PC-3 (cell line): ENCODE data around the gene ZEB2. TPM values are rescaled to one million over a fixed set of nuclear protein-coding genes. Genes with fewer than 3 reads are reported as not detected.

ENCODE experiments used
- ATAC-seq: fragments of 200-7000 bp; cut with Tn5 transposase; 2 replicates; pipeline ENCODE4 v1.9.1; 2020; ENCODE audit warnings: mild to moderate bottlenecking, moderate library complexity
- BruUV-seq: library from RNA; stranded (reverse); fragments of 400-500 nt; replicated peaks from 2 replicates; lab custom pipeline; 2021; lab: Mats Ljungman, UMichigan
- CTCF ChIA-PET: fragments of 300-600 bp; sonication (Branson Sonifier 250); formaldehyde crosslinking; loops from one replicate; lab custom pipeline; 2022; ENCODE audit warnings: antibody characterized with exemption; lab: Charles Lee
- POLR2A ChIA-PET: fragments of 300-600 bp; sonication (Branson Sonifier 250); formaldehyde crosslinking; loops from one replicate; lab custom pipeline; 2022; ENCODE audit warnings: antibody characterized with exemption; ENCODE audit not compliant: unreplicated experiment; lab: Charles Lee
- DNase-seq: peaks from one replicate; pipeline ENCODE4 v3.0.0-alpha.2; 2015
- H2AFZ ChIP-seq: fragments of 300-600 bp; sonication (generic); 2 replicates; pipeline ENCODE4 v1.6.0; 2016; ENCODE audit warnings: antibody characterized with exemption, low read length
- H3F3A ChIP-seq: fragments of 300-600 bp; sonication (generic); one replicate; pipeline ENCODE4 v1.6.0; 2017; ENCODE audit warnings: antibody characterized with exemption, low read length, control low read depth, mild to moderate bottlenecking; ENCODE audit not compliant: unreplicated experiment
- H3K27ac ChIP-seq: fragments of 300-600 bp; sonication (generic); 2 replicates; pipeline ENCODE4 v1.5.1; 2016; ENCODE audit warnings: mild to moderate bottlenecking, low read length
- H3K27me3 ChIP-seq: fragments of 300-600 bp; sonication (generic); 2 replicates; pipeline ENCODE4 v1.6.1; 2016; ENCODE audit warnings: low read length, mixed read lengths
- H3K36me3 ChIP-seq: fragments of 300-600 bp; sonication (generic); 2 replicates; pipeline ENCODE4 v1.6.1; 2016; ENCODE audit warnings: low read depth, mixed run types, low read length, mixed read lengths
- H3K4me1 ChIP-seq: fragments of 300-600 bp; sonication (generic); 2 replicates; pipeline ENCODE4 v1.5.1; 2016; ENCODE audit warnings: low read length; ENCODE audit not compliant: insufficient read depth
- H3K4me2 ChIP-seq: fragments of 300-600 bp; sonication (generic); 2 replicates; pipeline ENCODE4 v1.6.0; 2016; ENCODE audit warnings: low read length
- H3K4me3 ChIP-seq: fragments of 300-600 bp; sonication (generic); 2 replicates; pipeline ENCODE4 v1.5.1; 2016; ENCODE audit warnings: mild to moderate bottlenecking, low read length, mixed read lengths
- H3K79me2 ChIP-seq: fragments of 300-600 bp; sonication (generic); 2 replicates; pipeline ENCODE4 v1.6.1; 2017; ENCODE audit warnings: low read length, mixed read lengths
- H3K9ac ChIP-seq: fragments of 300-600 bp; sonication (generic); 2 replicates; pipeline ENCODE4 v1.6.0; 2016; ENCODE audit warnings: mild to moderate bottlenecking, low read length
- H3K9me2 ChIP-seq: fragments of 300-600 bp; sonication (generic); replicated peaks from 2 replicates; pipeline ENCODE4 v1.6.1; 2016; ENCODE audit warnings: mixed run types, low read length, mixed read lengths
- H3K9me3 ChIP-seq: fragments of 300-600 bp; sonication (generic); 2 replicates; pipeline ENCODE4 v1.6.1; 2016; ENCODE audit warnings: low read length, mixed read lengths
- H4K20me1 ChIP-seq: fragments of 300-600 bp; sonication (generic); 2 replicates; pipeline ENCODE4 v1.6.1; 2016; ENCODE audit warnings: low read length, mixed read lengths
- EZH2 ChIP-seq: fragments of 300-600 bp; sonication (generic); IDR thresholded peaks from one replicate; pipeline ENCODE4 v1.6.1; 2017; ENCODE audit warnings: antibody characterized with exemption, mild to moderate bottlenecking, low read length; ENCODE audit not compliant: unreplicated experiment
- EZH2phosphoT487 ChIP-seq: fragments of 300-600 bp; sonication (generic); IDR thresholded peaks from 2 replicates; pipeline ENCODE4 v1.6.1; 2018; ENCODE audit warnings: mild to moderate bottlenecking, antibody characterized with exemption, low read length, borderline replicate concordance
- intact Hi-C: fragments of 100-400 bp; cut with micrococcal nuclease; formaldehyde crosslinking; loops from 2 replicates; pipeline ENCODE4 v1.9.0; 2023
- total RNA-seq: library from RNA; depleted of rRNA; stranded (reverse); fragments of >200 nt; gene quantifications from 2 replicates; pipeline ENCODE4 v1.2.3, GENCODE V29; 2014
- TF ChIP-seq, protein P1 (sequence below): fragments of 300-600 bp; sonication (generic); conservative IDR thresholded peaks from 2 replicates; pipeline ENCODE4 v1.5.1; 2017; ENCODE audit warnings: antibody characterized with exemption, low read depth, mild to moderate bottlenecking, low read length

ZEB2 gene
- total RNA-seq, 1 experiment from 2014 or later: 1.1 TPM

DNA sequence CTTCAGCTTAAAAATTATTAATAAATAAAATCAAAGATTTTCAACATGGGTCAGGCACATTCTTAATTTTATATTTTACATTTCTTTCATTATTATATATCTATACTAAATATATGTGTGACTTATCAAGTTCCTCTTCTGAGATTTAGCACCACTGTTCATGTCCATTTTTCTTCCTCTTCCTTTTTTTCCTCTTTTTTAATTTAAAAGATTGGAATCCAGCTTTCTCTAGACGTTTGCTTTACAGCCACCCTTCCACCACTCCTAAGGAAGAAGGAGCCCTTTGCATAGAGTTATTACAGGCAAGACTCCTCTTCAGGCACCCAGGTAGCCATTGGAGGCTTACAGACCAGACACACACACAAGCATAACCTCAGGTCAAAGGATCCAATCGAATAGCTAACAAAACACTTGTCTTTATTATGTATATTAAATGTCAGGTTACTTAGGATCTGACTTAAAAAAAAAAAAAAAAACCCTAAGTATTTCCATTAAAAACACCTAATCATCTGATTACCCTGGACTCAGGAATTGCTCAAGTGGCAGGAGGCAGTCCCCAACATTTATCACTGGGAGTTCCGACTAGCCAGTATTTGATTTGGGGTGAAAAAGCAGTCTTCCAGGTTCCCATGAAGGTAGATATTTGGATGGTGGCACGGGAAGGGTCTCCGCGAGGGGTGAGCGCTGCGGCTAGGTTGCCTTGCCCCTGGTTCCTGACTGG, 2.4 kb upstream of the ZEB2 start:
- H3K4me3 ChIP-seq: no peak overlapping the region
- H3K36me3 ChIP-seq: no peaks in the 10 kb centered on the region
- H3K4me2 ChIP-seq: peak overlapping the region; percentile 84; the same call in 1 of the 2 replicates
- POLR2A ChIA-PET: no interaction called here
- DNase-seq (no peak), ATAC-seq (no peak)
- H3K9me3 ChIP-seq: no peaks in the 10 kb centered on the region
- no peaks in the 10 kb centered on the region for H3K9me2 ChIP-seq
- no peaks in the 10 kb centered on the region for H3F3A ChIP-seq
- CTCF ChIA-PET: no interaction called here
- H3K4me1 ChIP-seq: peaks cover 14% of the 10 kb centered on the region
- BruUV-seq: no TSS peak
- no peak overlapping the region for H3K27ac ChIP-seq
- no peak overlapping the region for H2AFZ ChIP-seq
- H3K9ac ChIP-seq: no peak overlapping the region
- no peaks in the 10 kb centered on the region for H3K79me2 ChIP-seq
- H3K27me3 ChIP-seq: peaks cover 42% of the 10 kb centered on the region
- intact Hi-C loops: no loop called here
- H4K20me1 ChIP-seq: no peaks in the 10 kb centered on the region
- TF ChIP-seq EZH2 (no peak), EZH2phosphoT487 (no peak)
- TF ChIP-seq, protein P1, sequence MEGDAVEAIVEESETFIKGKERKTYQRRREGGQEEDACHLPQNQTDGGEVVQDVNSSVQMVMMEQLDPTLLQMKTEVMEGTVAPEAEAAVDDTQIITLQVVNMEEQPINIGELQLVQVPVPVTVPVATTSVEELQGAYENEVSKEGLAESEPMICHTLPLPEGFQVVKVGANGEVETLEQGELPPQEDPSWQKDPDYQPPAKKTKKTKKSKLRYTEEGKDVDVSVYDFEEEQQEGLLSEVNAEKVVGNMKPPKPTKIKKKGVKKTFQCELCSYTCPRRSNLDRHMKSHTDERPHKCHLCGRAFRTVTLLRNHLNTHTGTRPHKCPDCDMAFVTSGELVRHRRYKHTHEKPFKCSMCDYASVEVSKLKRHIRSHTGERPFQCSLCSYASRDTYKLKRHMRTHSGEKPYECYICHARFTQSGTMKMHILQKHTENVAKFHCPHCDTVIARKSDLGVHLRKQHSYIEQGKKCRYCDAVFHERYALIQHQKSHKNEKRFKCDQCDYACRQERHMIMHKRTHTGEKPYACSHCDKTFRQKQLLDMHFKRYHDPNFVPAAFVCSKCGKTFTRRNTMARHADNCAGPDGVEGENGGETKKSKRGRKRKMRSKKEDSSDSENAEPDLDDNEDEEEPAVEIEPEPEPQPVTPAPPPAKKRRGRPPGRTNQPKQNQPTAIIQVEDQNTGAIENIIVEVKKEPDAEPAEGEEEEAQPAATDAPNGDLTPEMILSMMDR: no peak

DNA sequence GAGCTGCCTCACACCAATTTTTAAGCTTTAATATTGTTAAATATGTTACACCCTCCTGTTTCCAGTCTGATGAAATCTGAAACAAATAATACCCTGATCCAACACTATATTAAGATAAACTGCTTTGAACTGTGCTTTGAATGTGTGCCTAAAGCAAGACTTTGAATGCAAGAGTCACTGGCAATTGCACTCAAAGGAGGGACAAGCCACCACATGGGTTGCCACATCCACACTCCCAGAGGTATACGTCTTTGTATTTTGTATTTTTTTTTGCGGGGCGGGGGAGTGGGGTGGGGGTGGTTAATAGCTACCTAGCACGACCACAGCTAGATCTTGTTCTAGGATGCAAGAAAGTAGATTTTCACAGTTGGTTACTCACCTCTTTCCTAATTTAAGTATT, 1.8 kb upstream of the ZEB2 start:
- DNase-seq (no peak), ATAC-seq (no peak)
- Histone ChIP-seq H3K9me2 (no peaks in the 10 kb centered on the region), H3K4me2 (no peak overlapping the region), H2AFZ (no peak overlapping the region), H3F3A (no peaks in the 10 kb centered on the region), H3K36me3 (no peaks in the 10 kb centered on the region), H4K20me1 (no peaks in the 10 kb centered on the region), H3K4me1 (peaks cover 14% of the 10 kb centered on the region), H3K4me3 (no peak overlapping the region), H3K27ac (no peak overlapping the region), H3K27me3 (peaks cover 42% of the 10 kb centered on the region), H3K9ac (no peak overlapping the region), H3K9me3 (no peaks in the 10 kb centered on the region), H3K79me2 (no peaks in the 10 kb centered on the region)
- ChIA-PET CTCF (interaction anchor here (0.5 kb wide), 1 partner anchor 1231 kb away, joined by 3 read pairs; no protein-coding TSS in a partner anchor), POLR2A (interaction anchor here (0.7 kb wide), 1 partner anchor 1926 kb away, joined by 3 read pairs; no protein-coding TSS in a partner anchor)
- no peak for TF ChIP-seq EZH2
- no TSS peak for BruUV-seq
- intact Hi-C loops: no loop called here

DNA sequence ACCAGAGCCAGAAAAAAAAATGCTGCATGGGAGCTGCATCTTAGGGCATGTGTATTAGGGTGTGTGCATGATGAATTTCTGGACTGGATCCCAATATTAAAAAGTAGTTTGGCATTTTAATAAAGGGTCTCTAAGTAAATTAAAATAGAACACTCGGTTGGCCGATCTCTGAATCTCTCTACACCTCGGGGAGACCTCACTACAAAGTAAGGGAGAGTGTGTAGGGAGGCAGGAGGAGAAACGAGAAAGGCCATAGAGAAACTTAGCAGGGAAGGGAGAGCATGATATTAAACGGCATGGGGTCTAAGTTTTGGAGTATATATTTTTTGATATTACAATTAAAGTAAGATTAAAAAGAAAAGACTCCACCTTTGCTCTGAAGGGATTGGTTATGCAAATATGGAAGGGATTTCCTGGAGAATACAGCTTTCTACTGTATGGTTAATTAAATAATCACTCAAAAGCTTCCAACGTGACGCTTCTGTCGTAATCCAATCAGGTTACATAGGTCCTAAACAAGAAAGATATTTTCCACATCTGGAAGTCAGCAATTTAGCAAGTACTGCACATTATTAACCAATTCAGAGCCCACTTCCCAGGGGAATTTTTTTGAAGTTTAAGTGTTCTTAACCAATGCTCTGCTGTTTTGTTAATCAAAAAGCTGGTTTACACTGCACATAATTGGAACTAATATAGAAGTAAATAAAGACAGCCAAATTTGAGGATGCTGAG, 1.0 kb upstream of the ZEB2 start:
- Histone ChIP-seq H3K9ac (no peak overlapping the region), H3K9me2 (no peaks in the 10 kb centered on the region), H3K9me3 (no peaks in the 10 kb centered on the region), H3K27ac (no peak overlapping the region), H3K79me2 (no peaks in the 10 kb centered on the region), H3K36me3 (no peaks in the 10 kb centered on the region), H3F3A (no peaks in the 10 kb centered on the region), H3K4me1 (peaks cover 14% of the 10 kb centered on the region), H3K4me3 (no peak overlapping the region), H3K27me3 (peaks cover 42% of the 10 kb centered on the region), H2AFZ (0 out of 2 replicates have a peak overlapping the region, but pooled peaks have one; percentile 32), H3K4me2 (peak overlapping the region; percentile 46), H4K20me1 (no peaks in the 10 kb centered on the region)
- POLR2A ChIA-PET: interaction anchor here (0.7 kb wide), 1 partner anchor 1927 kb away, joined by 3 read pairs; no protein-coding TSS in a partner anchor
- BruUV-seq: no TSS peak
- ATAC-seq (no peak), DNase-seq (no peak)
- TF ChIP-seq EZH2 (no peak), EZH2phosphoT487 (no peak)
- TF ChIP-seq, protein P1: no peak
- intact Hi-C loops: no loop called here
- CTCF ChIA-PET: interaction anchor here (0.5 kb wide), 1 partner anchor 1232 kb away, joined by 3 read pairs; no protein-coding TSS in a partner anchor
